Endothelial cell of umbilical vein (primary cell): ENCODE results near the gene CNOT1. TPM values are rescaled to one million over a fixed set of nuclear protein-coding genes. Genes with fewer than 3 reads are reported as not detected.

Source experiments
- BruUV-seq: library from RNA; stranded (reverse); fragments of 400-500 nt; replicated peaks from 2 replicates; lab custom pipeline; 2021; lab: Mats Ljungman, UMichigan
- CTCF ChIA-PET: fragments of 300-600, 350-600 bp; sonication (Branson Sonifier 250); formaldehyde crosslinking; loops from one replicate; lab custom pipeline; 2021; ENCODE audit warnings: antibody characterized with exemption, inconsistent platforms; lab: Charles Lee
- POLR2A ChIA-PET: fragments of 300-600, 350-600 bp; sonication (Branson Sonifier 250); formaldehyde crosslinking; loops from one replicate; lab custom pipeline; 2021; ENCODE audit warnings: antibody characterized with exemption, inconsistent platforms; lab: Charles Lee
- DNase-seq: peaks from one replicate; pipeline ENCODE4 v3.0.0-alpha.2; 2011; ENCODE audit warnings: low read depth, low spot score
- FAIRE-seq: peaks from 2 replicates; lab custom pipeline; 2011; peaks lifted over from hg19 to GRCh38; lab: Jason Lieb, UNC
- H2AFZ ChIP-seq: 2 replicates; pipeline ENCODE4 v1.6.0; 2012; ENCODE audit warnings: low read depth, low read length, control low read depth, inconsistent platforms
- H3K27ac ChIP-seq: 2 replicates; pipeline ENCODE4 v1.5.1; 2011; ENCODE audit warnings: low read depth, mild to moderate bottlenecking, control low read depth, low read length, moderate library complexity; ENCODE audit not compliant: insufficient read depth
- H3K27me3 ChIP-seq, 2 experiments: 2 replicates each; pipeline versions ENCODE4 v1.6.0 to v1.6.1; 2011; ENCODE audit warnings: low read length in 2 of 2, mixed read lengths in 1 of 2; ENCODE audit not compliant: control insufficient read depth in 2 of 2, insufficient read depth in 2 of 2
- H3K36me3 ChIP-seq, 2 experiments: 2 replicates in 1 of 2; 3 replicates in 1 of 2; pipeline ENCODE4 v1.5.1; 2011; ENCODE audit warnings: low read length in 2 of 2, mild to moderate bottlenecking in 1 of 2, moderate library complexity in 1 of 2; ENCODE audit not compliant: control insufficient read depth in 2 of 2, insufficient read depth in 2 of 2; ENCODE audit errors: extremely low read depth in 1 of 2
- H3K4me1 ChIP-seq: 3 replicates; pipeline ENCODE4 v1.5.1; 2011; ENCODE audit warnings: mild to moderate bottlenecking, low read length; ENCODE audit not compliant: control insufficient read depth, insufficient read depth; ENCODE audit errors: extremely low read depth
- H3K4me2 ChIP-seq: 2 replicates; pipeline ENCODE4 v1.6.1; 2011; ENCODE audit warnings: low read length, control low read depth, mixed read lengths; ENCODE audit not compliant: insufficient read depth
- H3K4me3 ChIP-seq, 3 experiments: fragments of 200-600 bp in 1 of 3; sonication (generic), shearing (Covaris generic) in 1 of 3; replicated peaks in 1 of 3; 2 replicates each; pipeline ENCODE4 v1.5.1; 2011 to 2016; ENCODE audit warnings: control low read depth in 3 of 3, low read length in 3 of 3, mild to moderate bottlenecking in 2 of 3, inconsistent platforms in 1 of 3, low read depth in 1 of 3, moderate library complexity in 1 of 3; ENCODE audit not compliant: insufficient read depth in 1 of 3
- H3K79me2 ChIP-seq: 2 replicates; pipeline ENCODE4 v1.6.0; 2012; ENCODE audit warnings: low read length, inconsistent platforms; ENCODE audit not compliant: control insufficient read depth, insufficient read depth
- H3K9ac ChIP-seq: replicated peaks from 2 replicates; pipeline ENCODE3; 2011; ENCODE audit warnings: low read length, control low read depth; ENCODE audit not compliant: insufficient read depth; ENCODE audit errors: extremely low read depth
- H3K9me1 ChIP-seq: replicated peaks from 3 replicates; pipeline ENCODE4 v1.6.0; 2011; ENCODE audit warnings: mild to moderate bottlenecking, low read length; ENCODE audit not compliant: control insufficient read depth, insufficient read depth; ENCODE audit errors: extremely low read depth
- H3K9me3 ChIP-seq: replicated peaks from 2 replicates; pipeline ENCODE4 v1.5.1; 2012; ENCODE audit warnings: low read length, inconsistent platforms; ENCODE audit not compliant: control insufficient read depth, insufficient read depth
- H4K20me1 ChIP-seq: replicated peaks from 2 replicates; pipeline ENCODE3; 2011; ENCODE audit warnings: mild to moderate bottlenecking, low read length; ENCODE audit not compliant: control insufficient read depth, insufficient read depth; ENCODE audit errors: extremely low read depth
- EZH2 ChIP-seq: IDR thresholded peaks from 2 replicates; pipeline ENCODE4 v1.6.1; 2012; ENCODE audit warnings: borderline replicate concordance, low read depth, mild to moderate bottlenecking, moderate library complexity, low read length, inconsistent platforms; ENCODE audit not compliant: severe bottlenecking
- FOS ChIP-seq: IDR thresholded peaks from 2 replicates; pipeline ENCODE4 v1.6.1; 2011; ENCODE audit warnings: mild to moderate bottlenecking, low read length, moderate library complexity, borderline replicate concordance; ENCODE audit not compliant: insufficient read depth
- GATA2 ChIP-seq: IDR thresholded peaks from 2 replicates; pipeline ENCODE4 v1.7.0; 2011; ENCODE audit warnings: low read depth, mild to moderate bottlenecking, moderate library complexity, mixed read lengths, low read length; ENCODE audit not compliant: insufficient read length, insufficient read depth
- JUN ChIP-seq: IDR thresholded peaks from 2 replicates; pipeline ENCODE4 v1.6.1; 2011; ENCODE audit warnings: borderline replicate concordance, low read depth; ENCODE audit not compliant: insufficient read length, insufficient read depth
- MYC ChIP-seq: IDR thresholded peaks from one replicate; pipeline ENCODE4 v1.6.1; 2011; ENCODE audit warnings: mild to moderate bottlenecking, low read depth, low read length
- POLR2A ChIP-seq: IDR thresholded peaks from 2 replicates; pipeline ENCODE4 v1.6.1; 2012; ENCODE audit warnings: low read depth, mild to moderate bottlenecking, control low read depth, low read length
- POLR2AphosphoS5 ChIP-seq: IDR thresholded peaks from 2 replicates; pipeline ENCODE4 v1.6.1; 2012; ENCODE audit warnings: low read depth, mild to moderate bottlenecking, control low read depth, low read length, moderate library complexity; ENCODE audit not compliant: insufficient read depth
- dilution Hi-C: fragments of 300-500 bp; cut with MboI; formaldehyde crosslinking; loops from one replicate; pipeline ENCODE4 v1.15.0; 2019; ENCODE audit warnings: low sequenced_read_pairs; ENCODE audit not compliant: extremely low pct_ligation_motif_present
- intact Hi-C: fragments of 100-400 bp; cut with micrococcal nuclease; formaldehyde crosslinking; loops from one replicate; pipeline ENCODE4 v1.10.0; 2022
- polyA plus RNA-seq, 4 experiments: library from polyadenylated mRNA; depleted of rRNA in 3 of 4; stranded (reverse) in 3 of 4; unstranded in 1 of 4; fragments of >200 nt; gene quantifications; 2 replicates each; pipeline versions ENCODE4 v1.2.1 to v1.2.3, GENCODE V29; 2011 to 2012; ENCODE audit warnings: missing spikeins in 1 of 4
- total RNA-seq: library from RNA; stranded (reverse); gene quantifications from 2 replicates; pipeline ENCODE4 v1.2.3, GENCODE V29; 2021
- TF ChIP-seq, protein P1 (sequence below): IDR thresholded peaks from 2 replicates; pipeline ENCODE4 v1.6.1; 2011; ENCODE audit not compliant: insufficient read depth, insufficient read length
- TF ChIP-seq, protein P2 (sequence below), 2 donors: IDR thresholded peaks; 1 replicate in 1 of 2; 2 replicates in 1 of 2; pipeline ENCODE4 v1.5.1; 2011; ENCODE audit warnings: low read length in 2 of 2, mild to moderate bottlenecking in 2 of 2, moderate library complexity in 2 of 2, control low read depth in 1 of 2, inconsistent platforms in 1 of 2, low read depth in 1 of 2; ENCODE audit not compliant: insufficient read depth in 1 of 2; ENCODE audit errors: extremely low read depth in 1 of 2

The CNOT1 gene
- total and polyA plus RNA-seq, 2 donors (not counting 3 experiments of a cell fraction or from before 2014, with no cell fraction given): 142 to 151 TPM

DNA sequence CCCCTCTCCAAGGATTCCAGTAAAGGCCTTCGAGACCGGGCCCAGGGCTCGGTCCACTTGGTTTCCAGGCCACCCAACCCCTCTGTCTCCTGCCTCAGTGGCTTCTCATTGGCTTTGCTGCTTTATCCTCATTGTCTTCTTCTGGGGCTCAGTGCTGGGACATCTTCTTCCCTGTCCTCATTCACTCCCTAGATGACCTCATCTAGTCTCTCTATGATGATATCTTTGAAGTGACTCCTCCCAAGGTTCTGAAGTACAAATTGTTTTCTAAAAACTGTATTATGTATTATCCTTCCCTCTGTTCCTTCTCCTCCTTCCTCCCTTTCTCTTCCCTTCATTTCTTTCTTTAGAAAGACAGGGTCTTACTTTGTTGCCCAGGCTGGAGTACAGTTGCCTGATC is 156.8 kb downstream of the CNOT1 start:
- CTCF ChIA-PET: interaction anchor here (0.7 to 6.3 kb wide), 5 partner anchors 8 to 135 kb away, joined by 3 to 30 read pairs (median 3); no protein-coding TSS in a partner anchor

More for the DNA sequence above, 156.8 kb downstream of the CNOT1 start:
- Histone ChIP-seq H2AFZ (no peak overlapping the region), H4K20me1 (no peaks in the 10 kb centered on the region), H3K27ac (no peak overlapping the region), H3K79me2 (no peaks in the 10 kb centered on the region), H3K27me3 (no peaks in the 10 kb centered on the region), H3K4me1 (peaks cover 12% of the 10 kb centered on the region), H3K9me1 (no peaks in the 10 kb centered on the region), H3K9ac (no peak overlapping the region), H3K4me2 (no peak overlapping the region), H3K4me3 (no peak overlapping the region), H3K36me3 (no peaks in the 10 kb centered on the region), H3K9me3 (no peaks in the 10 kb centered on the region)
- BruUV-seq: no TSS peak
- TF ChIP-seq JUN (no peak), EZH2 (no peak), POLR2AphosphoS5 (no peak), FOS (no peak), MYC (no peak), POLR2A (no peak), GATA2 (no peak)
- TF ChIP-seq, protein P1, sequence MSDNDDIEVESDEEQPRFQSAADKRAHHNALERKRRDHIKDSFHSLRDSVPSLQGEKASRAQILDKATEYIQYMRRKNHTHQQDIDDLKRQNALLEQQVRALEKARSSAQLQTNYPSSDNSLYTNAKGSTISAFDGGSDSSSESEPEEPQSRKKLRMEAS: no peak
- TF ChIP-seq, protein P2, sequence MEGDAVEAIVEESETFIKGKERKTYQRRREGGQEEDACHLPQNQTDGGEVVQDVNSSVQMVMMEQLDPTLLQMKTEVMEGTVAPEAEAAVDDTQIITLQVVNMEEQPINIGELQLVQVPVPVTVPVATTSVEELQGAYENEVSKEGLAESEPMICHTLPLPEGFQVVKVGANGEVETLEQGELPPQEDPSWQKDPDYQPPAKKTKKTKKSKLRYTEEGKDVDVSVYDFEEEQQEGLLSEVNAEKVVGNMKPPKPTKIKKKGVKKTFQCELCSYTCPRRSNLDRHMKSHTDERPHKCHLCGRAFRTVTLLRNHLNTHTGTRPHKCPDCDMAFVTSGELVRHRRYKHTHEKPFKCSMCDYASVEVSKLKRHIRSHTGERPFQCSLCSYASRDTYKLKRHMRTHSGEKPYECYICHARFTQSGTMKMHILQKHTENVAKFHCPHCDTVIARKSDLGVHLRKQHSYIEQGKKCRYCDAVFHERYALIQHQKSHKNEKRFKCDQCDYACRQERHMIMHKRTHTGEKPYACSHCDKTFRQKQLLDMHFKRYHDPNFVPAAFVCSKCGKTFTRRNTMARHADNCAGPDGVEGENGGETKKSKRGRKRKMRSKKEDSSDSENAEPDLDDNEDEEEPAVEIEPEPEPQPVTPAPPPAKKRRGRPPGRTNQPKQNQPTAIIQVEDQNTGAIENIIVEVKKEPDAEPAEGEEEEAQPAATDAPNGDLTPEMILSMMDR (IDR thresholded peaks at IDR 0.05; ENCODE audit: extremely low read depth in 1 of 2, insufficient read depth in 1 of 2, low read depth in 1 of 2, low read length in 2 of 2): no peak
- dilution Hi-C loops (no loop called here), intact Hi-C loops (no loop called here)
- POLR2A ChIA-PET: no interaction called here
- no peak for FAIRE-seq
- DNase-seq: no peak
